Measurements from ENCODE around the gene ZAP70.
"Not testable (repeated sequence)": the region's sequence is repeated elsewhere in the genome, so short reads cannot be mapped to it uniquely, and the experiment has no call there.

Gene ZAP70

DNA sequence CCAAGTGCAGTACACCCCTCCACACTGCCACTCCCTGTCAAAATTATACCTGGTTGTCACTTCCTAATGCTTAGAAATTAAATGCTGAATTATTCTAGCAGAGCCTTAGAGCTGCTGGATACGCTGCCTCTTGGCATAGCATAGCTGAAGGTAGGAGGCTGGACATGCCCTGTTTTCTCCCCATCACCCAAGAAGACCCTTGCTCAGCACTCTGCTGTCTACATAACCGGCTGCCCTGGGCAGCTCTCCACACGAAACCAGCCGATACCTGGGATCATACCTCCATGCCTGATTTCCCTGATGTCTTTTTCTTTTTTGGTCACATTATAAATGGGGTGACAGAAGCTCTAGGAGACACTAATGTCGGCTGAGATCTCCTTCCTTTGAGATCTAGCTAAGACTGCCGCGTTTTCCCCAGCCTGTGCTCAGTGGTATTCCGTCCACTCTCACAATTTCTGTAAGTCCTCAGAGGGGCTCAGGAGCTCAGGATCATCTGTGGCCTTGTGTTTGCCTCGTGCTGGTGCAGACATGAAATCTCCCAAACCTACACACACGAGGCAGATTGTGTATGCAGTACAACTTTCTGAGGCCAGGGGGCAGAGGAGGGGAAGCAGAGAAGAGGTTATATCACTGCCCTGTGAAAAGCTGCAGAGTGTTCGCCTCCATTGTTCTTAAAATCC lies 13.5 kb upstream of the ZAP70 start:
- DNase-seq = peak; percentile 34

DNA sequence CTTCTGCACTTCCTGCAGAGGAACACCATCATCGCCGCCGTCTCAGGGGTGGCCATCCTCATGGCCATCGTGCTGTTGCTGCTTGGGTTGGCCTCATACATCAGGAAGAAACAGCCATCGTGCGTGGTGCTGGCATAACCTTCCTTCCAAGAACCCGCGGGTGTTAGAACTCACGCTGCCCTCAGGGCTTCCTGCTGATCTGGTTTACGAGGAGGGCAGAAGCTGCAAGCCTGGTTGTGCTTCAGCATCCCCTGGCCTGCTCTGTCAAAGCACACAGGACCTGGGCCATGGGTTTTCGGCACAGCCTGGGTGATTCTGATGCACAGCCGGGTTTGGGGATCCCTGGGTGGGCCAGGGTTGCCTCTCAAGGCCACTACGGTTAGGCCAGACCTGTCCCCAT lies 12.2 kb upstream of the ZAP70 start:
- no peak for DNase-seq

DNA sequence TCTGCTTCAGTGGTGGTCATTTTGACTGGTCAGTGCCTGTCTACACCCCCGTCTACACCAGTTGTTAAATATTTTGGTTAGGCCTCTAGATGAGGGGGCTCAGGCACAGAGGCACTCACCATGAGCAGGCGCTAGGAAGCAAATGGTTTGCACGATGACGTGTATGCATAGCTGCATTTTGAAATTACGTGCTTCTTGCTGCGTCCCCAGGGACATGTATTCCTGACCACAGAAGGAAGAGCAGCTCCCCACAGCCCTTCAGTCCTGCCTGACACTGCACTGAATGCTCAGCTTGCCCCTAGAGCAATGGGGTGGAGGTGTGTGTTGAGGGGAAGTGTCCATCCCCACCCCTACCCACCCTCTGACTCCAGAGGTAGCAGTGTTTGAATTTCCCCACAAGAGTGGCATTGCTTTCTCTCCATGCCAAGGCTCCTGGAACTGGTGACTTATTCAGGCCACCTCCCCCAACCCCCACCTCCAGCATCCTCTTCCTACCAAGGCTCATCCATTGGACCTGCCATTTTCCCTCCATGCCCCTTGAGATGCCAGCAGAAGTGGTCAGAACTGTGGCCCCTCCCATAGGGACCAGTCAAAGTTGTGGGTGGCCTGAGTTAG lies 11.4 kb upstream of the ZAP70 start:
- DNase-seq = no peak

DNA sequence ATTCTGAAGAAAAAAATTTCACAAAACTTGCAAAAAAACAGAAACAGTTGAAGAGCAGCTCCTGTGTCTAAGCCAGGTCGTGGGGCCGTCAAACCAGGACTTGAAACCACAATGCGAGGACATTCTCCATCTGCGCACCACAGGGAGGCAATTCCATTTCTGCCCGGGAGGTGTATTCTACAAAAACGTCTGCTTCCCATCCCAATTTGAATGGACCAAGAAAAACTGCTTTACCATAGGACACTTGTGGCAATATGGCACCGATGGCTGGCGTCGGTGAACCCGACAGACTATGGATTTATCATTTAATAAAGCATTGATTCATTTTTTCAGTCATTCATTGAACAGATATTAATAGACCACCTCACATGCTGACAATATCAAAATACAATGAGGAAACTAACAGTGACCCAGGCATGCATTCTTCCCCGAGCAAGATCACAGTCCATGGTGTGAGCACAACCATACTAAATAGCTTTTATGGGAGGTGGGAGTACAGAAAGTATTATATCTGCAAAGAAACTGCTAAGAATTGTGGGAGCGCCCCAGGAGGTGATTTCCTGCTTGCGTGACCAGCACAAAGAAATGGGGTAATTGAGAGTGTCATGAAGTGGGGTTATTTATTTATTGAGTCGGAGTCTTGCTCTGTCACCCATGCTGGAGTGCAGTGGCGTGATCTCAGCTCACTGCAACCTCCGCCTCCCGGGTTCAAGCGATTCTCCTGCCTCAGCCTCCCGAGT lies 10.5 kb upstream of the ZAP70 start:
- DNase-seq = no peak

DNA sequence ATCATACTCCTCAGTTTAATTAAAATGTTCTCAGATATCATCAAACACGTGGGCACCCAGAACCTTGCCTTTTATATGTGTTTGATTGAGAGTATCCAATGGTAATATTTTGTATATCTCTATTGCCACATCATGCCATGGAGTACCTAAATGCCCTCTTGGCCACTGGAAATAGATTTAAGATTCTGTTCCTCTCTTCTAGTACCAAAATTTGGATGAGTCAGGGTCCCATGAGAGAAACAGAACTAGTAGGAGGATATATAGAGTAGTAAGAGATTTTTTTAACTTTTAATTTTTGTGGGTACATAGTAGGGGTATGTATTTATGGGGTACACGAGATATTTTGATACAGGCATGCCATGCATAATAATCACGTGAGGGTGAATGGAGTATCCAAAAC lies 9.6 kb upstream of the ZAP70 start:
- no peak for DNase-seq

DNA sequence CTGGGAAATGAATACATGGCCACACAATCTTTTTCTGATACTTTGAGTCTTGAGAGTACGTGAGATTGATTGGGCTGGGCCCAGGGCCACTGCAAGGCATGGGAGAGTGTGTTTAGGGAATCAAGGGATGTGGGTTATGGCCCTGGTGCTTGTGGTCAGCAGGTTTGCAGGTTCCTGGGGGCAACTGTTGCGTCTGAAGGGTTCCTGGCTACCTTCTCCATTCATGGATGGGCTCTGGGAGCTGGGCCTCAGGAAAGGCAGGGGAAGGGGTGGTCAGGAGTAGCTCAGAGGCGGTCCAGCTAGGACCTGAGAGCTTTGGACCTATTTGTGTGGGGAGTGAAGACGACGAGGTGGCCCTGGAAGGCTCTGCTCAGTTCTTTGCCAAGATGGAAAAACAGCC lies 8.4 kb upstream of the ZAP70 start:
- no peak for DNase-seq

DNA sequence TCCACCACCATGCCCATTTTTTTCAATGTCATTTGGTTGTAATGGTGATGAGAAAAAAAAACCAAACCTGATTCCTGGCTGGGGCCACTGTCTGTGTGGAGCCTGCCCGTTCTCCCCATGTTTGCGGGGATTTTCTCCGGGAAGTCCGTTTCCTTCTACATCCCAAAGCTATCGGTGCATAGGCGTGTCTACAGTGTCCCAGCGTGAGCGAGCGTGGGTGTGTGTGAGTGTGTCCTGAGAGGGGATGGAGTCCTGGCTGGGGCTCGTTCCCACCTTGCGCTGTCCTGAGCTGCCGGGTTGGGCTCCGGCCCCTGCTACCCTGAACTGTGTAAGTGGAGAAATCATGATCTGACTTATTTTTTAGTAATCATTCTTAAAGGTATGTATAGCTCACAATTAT lies 7.3 kb upstream of the ZAP70 start:
- DNase-seq = no peak

DNA sequence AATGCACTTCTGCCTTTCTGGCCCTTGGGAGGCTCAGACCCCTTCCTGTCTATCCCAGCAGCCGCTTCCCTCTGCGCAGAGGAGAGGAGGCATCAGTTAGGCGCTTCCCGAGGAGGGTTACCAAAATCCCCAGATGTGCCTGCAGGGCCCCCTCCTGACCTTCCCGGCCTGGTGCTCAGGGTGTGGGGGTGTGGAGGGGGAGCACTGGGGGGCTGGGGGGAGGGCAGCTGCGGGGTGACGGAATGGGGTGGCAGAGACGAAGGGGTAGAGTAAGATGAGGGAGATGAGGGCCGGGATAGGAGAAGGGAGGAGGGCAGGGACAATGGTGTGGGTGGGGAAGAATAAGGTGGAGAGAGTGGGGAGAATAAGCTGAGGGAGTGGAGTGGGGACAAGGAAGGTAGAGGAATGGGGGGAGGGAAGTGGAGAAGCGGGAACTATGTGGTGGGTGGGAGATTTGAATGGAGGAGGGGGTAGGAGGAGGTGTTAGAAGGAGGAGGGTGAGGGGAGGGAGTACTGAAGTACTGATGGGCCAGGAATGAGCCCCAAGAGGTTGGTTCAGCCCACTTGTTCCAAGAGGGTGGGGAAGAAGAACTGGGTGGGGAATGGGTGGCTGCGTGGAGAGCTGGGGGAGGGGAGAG lies 6.5 kb upstream of the ZAP70 start:
- no peak for DNase-seq

DNA sequence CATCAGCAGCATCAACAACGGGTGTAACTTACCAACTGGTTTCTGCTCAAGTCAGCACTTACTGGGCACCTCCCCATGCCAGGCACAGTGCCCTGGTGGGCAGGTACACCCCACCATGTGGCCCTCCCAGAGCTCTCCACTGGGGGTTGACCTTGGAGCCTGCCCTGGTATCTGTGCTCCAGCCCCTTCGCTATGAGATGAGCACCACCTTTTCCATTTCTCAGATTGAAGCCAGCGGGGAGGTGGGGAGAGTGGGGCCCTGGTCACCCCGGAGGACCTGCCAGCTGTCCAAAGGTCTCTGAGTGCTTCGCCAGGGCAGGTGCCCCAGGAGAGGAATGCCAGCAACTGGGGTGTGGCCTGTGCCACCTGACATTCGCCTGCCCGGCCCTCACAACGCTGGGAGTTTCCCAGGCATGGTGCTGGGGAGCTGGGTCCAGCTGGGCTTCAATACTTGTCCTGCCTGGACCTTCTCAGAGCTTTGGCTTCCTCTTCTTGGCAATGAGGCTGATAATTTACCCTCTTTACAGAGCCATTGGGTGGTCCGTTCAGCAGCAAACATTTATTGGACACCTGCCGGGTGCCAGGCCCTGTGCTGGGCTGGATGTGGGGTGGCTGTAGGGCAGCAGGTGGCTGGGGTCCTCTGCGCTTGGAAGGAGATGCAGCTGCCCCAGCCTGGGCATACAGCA lies 5.9 kb upstream of the ZAP70 start:
- no peak for DNase-seq

DNA sequence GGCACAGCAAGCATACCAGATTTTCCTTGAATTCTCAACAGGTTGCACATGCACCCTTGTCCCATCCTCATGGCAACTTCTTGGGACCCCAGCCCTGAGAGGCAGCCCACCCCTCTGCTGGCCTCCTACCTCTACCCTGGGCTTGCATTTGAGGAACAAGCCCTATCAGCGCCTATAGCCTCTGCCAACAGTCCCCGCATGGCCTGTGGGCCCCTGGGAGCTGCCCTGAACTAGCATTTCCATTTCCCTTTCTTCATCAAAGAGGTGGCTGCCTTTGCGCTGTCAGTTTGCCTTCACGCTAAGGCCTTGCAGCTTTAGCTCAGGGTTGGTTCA lies 5.4 kb upstream of the ZAP70 start:
- no peak for DNase-seq

DNA sequence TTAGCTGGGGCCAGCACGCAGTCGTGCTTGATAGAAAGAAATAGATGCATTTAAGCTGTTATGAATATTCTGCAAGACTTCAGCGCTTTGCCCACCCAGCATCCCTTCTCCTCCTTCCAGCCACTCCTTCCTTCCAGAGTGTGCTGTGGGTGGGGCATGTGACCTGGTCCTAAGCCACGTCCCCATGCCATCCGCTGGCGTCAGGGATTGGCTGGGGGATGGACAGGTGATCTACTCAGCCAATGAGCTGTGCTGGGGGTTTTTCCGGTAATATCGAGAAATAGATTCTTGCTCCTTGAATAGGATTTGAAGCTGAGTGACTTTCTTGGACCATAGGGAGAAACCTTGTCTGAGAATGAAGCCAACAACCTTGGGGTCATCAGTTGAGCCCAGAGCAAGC lies 4.8 kb upstream of the ZAP70 start:
- DNase-seq = no peak

DNA sequence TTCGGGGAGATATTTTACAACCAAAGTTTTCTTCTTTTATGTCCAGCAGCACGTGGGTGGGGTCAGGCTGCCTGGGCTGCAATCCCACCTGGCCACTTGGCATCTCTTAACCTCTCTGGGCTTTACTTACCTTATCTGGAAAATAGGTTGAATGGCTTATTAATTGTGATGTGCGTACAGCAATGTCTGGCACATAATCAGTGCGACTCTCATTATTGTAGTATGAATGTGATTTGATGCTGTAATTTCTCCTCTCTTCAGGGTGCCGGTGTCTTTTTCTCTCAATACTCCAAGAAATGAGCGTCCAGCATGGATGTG lies 2.0 kb upstream of the ZAP70 start:
- no peak for DNase-seq

DNA sequence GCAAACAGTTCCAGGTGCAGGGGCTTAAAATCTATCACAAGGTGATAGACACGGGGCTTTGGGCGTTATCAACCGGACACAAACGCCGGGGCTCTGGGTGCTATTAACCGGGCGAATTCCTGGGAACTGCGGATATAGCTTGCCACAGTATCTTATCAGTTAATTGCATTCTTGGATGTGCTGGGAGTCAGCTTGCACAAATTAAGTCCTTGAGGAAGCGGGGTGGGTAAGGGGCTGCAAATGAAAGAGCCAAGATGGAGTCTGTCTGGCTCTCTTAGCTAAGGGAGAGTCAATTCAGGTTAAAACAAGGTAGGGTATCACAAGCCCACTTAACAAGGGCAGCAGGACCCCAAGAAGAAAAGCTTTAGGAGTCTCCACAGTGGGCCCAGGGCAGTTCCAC lies 1.2 kb upstream of the ZAP70 start:
- not testable (repeated sequence) for DNase-seq

DNA sequence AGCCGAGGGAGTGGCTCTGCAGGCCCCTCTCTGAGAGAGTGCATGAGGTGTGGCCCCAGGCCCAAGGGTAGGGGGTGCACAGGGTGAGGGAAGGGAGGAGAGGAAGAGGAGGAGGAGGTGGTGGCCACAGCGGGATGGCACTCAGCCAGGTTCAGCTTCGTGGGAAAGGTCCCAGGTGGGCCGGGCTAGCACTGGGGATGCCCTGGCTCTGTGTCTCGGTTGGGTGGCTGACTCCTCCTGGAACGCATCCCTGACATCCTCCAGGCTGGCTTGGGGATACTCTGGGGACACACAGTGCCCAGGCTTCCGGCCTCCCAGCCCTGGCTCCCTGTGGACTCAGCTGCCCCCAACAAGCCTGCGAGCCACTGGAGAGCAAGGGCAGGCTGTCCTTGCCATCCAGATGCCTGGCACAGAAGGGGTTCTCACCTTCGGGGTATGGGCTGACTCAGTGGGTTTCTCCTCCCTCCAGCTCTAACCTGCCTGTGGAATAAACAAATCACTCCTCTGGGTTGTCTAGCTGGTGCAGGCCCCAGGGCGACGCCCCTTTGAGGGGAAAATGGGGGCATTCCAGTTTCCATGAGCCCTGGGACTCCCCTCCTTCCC lies 582 bp upstream of the ZAP70 start:
- peak; percentile 59 for DNase-seq

DNA sequence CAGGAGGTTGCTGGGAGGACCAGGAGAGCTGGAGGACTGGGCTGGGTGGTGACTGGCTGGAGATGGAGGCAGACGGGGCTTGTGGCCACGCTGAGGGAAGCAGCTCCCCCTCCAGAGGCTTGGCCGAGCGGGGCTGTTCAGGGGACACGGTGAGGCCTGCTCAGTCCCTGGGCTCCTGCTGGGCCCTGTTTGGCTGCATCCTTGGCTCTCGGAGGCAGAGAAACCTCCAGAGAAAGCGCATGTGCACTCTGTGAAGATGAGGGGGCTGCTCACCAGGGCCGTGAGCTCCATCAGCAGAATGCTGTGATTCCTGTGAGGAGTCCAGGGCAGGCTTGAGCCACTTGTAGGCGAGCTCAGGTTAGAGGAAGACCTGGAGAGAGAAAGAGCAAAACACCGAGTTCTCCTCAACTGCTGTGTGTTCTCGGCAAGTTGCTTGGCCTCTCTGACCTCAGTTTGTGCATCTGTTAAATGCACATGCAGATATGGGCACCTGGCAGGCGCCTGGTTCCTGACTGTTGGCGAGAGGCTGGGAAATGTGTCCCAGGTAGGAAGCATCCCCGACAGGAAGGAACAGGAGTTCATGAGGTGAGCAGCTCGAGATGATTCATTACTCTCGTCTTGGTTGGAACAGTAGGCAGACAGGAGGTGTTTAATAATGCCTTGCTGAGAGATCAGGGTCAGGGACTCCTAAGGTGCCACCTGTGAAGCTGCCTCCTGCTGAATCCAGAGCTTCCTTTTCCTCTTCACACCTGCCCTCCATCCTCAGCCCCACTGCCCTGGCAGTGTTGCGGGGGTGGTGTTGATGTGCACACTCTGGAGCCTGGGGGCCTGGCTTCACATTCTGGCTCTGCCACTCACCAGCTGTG lies 941 bp downstream of the ZAP70 start:
- DNase-seq = no peak

DNA sequence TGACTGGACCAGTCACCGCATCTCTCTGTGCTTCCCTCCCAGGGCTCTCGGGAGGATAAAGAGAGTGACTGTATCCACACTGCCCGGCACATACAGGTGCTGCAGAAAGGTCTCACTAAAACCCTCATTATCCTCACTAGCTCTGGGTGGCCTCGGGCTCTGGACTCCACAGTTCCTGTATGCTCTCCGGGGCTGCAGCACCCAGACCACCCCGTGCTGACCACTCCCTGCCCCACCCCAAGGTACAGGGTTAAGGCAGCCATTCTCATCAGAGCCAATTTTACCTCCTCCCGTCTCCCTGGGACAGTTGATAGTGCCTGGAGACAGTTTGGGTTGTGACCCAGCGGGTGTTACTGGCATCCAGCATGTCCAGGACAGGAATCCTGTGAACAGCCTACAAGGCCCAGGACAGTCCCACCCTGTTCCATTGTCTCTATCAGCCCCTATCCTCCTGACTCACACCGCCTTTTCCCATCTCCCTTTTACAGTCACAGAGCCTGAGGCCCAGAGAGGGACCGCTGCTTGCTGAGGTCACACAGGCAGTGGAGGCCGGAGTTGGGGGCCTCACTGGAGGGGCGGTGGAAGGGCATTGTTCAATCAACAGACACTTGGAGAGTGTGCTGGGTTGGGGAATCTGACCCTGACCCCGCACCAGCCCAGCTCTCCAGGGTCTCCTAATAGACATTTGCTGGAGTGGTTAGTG lies 1.7 kb downstream of the ZAP70 start:
- DNase-seq = no peak

DNA sequence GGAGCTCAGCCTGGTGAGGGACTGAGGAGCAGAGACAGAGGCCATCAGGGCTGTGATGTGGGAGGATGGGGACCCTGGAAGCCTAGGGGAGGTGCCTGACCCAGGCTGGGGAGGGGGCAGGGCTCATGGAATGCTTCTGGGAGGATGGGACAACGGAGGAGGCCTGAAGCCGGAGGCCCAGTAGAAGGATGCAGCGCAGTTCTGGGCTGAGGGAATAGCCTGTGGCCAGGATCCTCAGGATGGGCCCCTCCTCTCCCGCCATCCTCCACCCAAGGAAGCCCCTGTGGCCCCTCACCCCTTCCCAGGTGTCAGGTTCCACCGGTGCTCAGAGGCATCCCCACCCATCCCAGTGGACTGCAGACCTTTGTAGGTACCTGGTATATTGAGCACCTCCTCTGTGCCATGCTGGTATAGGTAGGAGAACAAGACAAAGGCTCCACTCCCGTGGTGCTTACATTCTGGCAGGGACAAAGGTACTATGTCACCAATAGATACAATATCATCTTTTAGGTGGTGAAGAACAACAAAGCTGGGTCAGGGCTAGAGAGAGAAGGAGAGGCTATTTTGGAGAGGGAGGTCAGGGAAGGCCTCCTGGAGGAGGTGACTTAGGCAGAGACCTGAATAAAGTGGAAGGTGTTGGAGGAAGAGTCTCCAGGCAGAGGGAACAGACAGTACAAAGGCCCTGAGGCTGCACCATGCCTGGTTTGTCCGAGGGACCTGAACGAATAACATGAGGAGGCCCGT lies 2.7 kb downstream of the ZAP70 start:
- DNase-seq = no peak

DNA sequence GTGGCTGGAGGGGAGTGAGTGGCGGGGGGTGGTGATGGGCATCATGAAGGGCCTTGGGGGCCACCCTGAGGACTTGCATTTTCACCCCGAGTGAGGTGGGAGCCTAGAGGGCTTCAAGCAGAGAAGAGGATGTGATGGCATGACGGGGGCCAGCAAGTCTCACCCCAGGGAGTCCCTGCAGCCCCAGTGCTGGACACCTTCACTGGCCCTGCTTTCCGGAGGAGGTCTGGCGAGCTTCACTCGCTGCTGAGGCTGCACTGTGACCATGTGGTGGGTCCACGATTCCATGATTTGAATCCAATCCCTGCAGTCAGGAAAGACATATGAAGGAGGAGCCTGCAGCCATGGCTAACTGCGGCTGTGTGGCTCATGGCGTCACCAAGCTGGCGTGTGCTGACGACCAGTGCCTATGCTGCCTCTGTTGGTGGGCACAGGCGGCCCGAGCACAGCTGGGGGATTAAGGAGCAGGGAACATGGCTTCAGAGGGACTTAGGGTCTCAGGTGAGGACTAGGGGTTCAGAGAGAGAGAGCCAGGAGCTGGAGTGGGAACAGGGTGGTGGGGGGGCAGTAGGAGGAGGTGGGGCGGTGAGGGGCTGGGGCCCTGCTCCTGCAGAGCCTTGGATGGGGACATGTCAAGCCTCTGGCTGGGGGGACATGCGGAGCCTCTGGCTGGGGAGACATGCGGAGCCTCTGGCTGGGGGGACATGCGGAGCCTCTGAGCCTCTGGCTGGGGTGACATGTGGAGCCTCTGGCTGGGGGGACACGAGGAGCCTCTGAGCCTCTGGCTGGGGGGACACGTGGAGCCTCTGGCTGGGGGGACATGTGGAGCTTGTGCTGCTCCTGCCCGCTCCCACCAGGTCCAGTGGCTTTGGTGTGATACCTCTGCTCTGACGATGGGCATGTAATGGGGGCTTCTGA lies 3.6 kb downstream of the ZAP70 start:
- DNase-seq = no peak

DNA sequence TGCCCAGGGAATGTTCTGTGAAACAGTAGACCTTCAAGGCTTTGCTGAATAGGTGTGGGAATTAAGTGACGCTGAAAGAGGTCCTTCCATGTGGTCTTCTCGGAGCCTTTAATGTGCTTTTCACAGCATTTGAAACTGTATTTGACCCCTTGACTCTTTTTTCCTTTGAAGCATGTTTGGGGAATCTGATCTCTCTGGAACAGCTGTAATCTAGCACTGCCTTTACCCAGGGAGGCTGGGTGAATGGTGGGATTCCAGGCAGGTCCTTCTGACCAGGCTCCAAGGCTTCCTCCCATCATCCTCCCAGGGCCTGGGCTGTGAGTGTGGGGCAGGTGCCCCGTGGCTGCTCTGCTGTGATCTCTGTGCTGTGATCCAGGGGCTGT lies 4.2 kb downstream of the ZAP70 start:
- DNase-seq = no peak

Measured in effector CD8-positive, alpha-beta T cell (primary cell).